Activated T-cell treated with anti-CD3 and anti-CD28 coated beads, Interleukin-2, amount 50 U/mL, for 72 hours (primary cell): ENCODE results near the gene BPIFB4. TPM values are rescaled to one million over a fixed set of nuclear protein-coding genes. Genes with fewer than 3 reads are reported as not detected.

ENCODE experiments used
- ATAC-seq, 2 donors: fragments of 150-1000 bp; cut with Tn5 transposase; replicated peaks in 1 of 2; 2 replicates each; pipeline ENCODE4 v1.10.0; 2021; ENCODE audit warnings: moderate library complexity in 2 of 2, mild to moderate bottlenecking in 1 of 2
- DNase-seq, 2 donors: peaks; one replicate each; pipeline ENCODE4 v3.0.0; 2021 to 2022; ENCODE audit warnings: mixed read lengths in 1 of 2
- H3K27ac Mint-ChIP-seq: one replicate; pipeline ENCODE4 v1.8.0; 2022; ENCODE audit warnings: mild to moderate bottlenecking, moderate library complexity, mixed read lengths
- H3K27me3 Mint-ChIP-seq: one replicate; pipeline ENCODE4 v1.8.0; 2022; ENCODE audit warnings: low read depth, mixed read lengths
- H3K36me3 Mint-ChIP-seq, 2 donors: one replicate each; pipeline ENCODE4 v1.8.0; 2022; ENCODE audit warnings: mixed read lengths in 2 of 2, mild to moderate bottlenecking in 1 of 2; ENCODE audit not compliant: insufficient read depth in 2 of 2
- H3K4me1 Mint-ChIP-seq: one replicate; pipeline ENCODE4 v1.8.0; 2022; ENCODE audit warnings: low read depth, mixed read lengths
- H3K4me3 Mint-ChIP-seq, 2 donors: one replicate each; pipeline ENCODE4 v1.8.0; 2022; ENCODE audit warnings: mild to moderate bottlenecking in 2 of 2, mixed read lengths in 2 of 2, moderate library complexity in 2 of 2
- H3K9me3 Mint-ChIP-seq, 2 donors: one replicate each; pipeline ENCODE4 v1.8.0; 2022; ENCODE audit warnings: mixed read lengths in 2 of 2
- total RNA-seq, 2 donors: library from RNA; stranded (reverse); gene quantifications; one replicate each; pipeline ENCODE4 v1.2.3, GENCODE V29; 2022

Gene BPIFB4
- total RNA-seq, 2 donors from 2014 or later = not detected

- H3K4me3 Mint-ChIP-seq = no peak overlapping the region
- H3K27me3 Mint-ChIP-seq = no peaks in the 10 kb centered on the region
- no peak overlapping the region for H3K27ac Mint-ChIP-seq
- ATAC-seq = no peak
- peaks cover 5% of the 10 kb centered on the region for H3K4me1 Mint-ChIP-seq
- H3K36me3 Mint-ChIP-seq = no peaks in the 10 kb centered on the region
- no peaks in the 10 kb centered on the region for H3K9me3 Mint-ChIP-seq
- no peak for DNase-seq
These were observed 14.7 kb upstream of the BPIFB4 start for GRCh38 chr20:33064572-33065287.

- DNase-seq = no peak
- H3K9me3 Mint-ChIP-seq = no peaks in the 10 kb centered on the region
- H3K27me3 Mint-ChIP-seq = no peaks in the 10 kb centered on the region
- H3K36me3 Mint-ChIP-seq = no peaks in the 10 kb centered on the region
- ATAC-seq = no peak
- no peak overlapping the region for H3K27ac Mint-ChIP-seq
- peaks cover 5% of the 10 kb centered on the region for H3K4me1 Mint-ChIP-seq
- H3K4me3 Mint-ChIP-seq = no peak overlapping the region
These were observed 13.7 kb upstream of the BPIFB4 start for GRCh38 chr20:33065785-33066184.

- no peaks in the 10 kb centered on the region for H3K9me3 Mint-ChIP-seq
- H3K27ac Mint-ChIP-seq = no peak overlapping the region
- no peak for ATAC-seq
- no peak overlapping the region for H3K4me3 Mint-ChIP-seq
- peaks cover 5% of the 10 kb centered on the region for H3K4me1 Mint-ChIP-seq
- no peaks in the 10 kb centered on the region for H3K36me3 Mint-ChIP-seq
- H3K27me3 Mint-ChIP-seq = no peaks in the 10 kb centered on the region
- DNase-seq = no peak
These were observed 11.6 kb upstream of the BPIFB4 start for GRCh38 chr20:33067806-33068205.

GRCh38 chr20:33068251-33068939 lies 11.0 kb upstream of the BPIFB4 start:
- no peak for DNase-seq
- Mint-ChIP-seq H3K4me3 (no peak overlapping the region), H3K27me3 (no peaks in the 10 kb centered on the region), H3K27ac (no peak overlapping the region), H3K9me3 (no peaks in the 10 kb centered on the region), H3K4me1 (peaks cover 5% of the 10 kb centered on the region), H3K36me3 (no peaks in the 10 kb centered on the region)
- ATAC-seq = no peak

GRCh38 chr20:33069673-33070072 lies 9.8 kb upstream of the BPIFB4 start:
- no peak for DNase-seq
- ATAC-seq = no peak
- Mint-ChIP-seq H3K4me3 (no peak overlapping the region), H3K4me1 (peaks cover 5% of the 10 kb centered on the region), H3K9me3 (no peaks in the 10 kb centered on the region), H3K36me3 (no peaks in the 10 kb centered on the region), H3K27ac (no peak overlapping the region), H3K27me3 (no peaks in the 10 kb centered on the region)

GRCh38 chr20:33070111-33071053 lies 9.1 kb upstream of the BPIFB4 start:
- no peak for ATAC-seq
- peaks cover 5% of the 10 kb centered on the region for H3K4me1 Mint-ChIP-seq
- H3K4me3 Mint-ChIP-seq = no peak overlapping the region
- no peaks in the 10 kb centered on the region for H3K36me3 Mint-ChIP-seq
- H3K27me3 Mint-ChIP-seq = no peaks in the 10 kb centered on the region
- no peak for DNase-seq
- H3K9me3 Mint-ChIP-seq = no peaks in the 10 kb centered on the region
- H3K27ac Mint-ChIP-seq = no peak overlapping the region

GRCh38 chr20:33071198-33071597 lies 8.2 kb upstream of the BPIFB4 start:
- no peaks in the 10 kb centered on the region for H3K36me3 Mint-ChIP-seq
- no peak for DNase-seq

GRCh38 chr20:33072362-33072761 lies 7.1 kb upstream of the BPIFB4 start:
- Mint-ChIP-seq H3K9me3 (no peaks in the 10 kb centered on the region), H3K27me3 (no peaks in the 10 kb centered on the region), H3K36me3 (no peaks in the 10 kb centered on the region), H3K4me3 (no peak overlapping the region), H3K27ac (no peak overlapping the region), H3K4me1 (peaks cover 5% of the 10 kb centered on the region)
- no peak for ATAC-seq
- DNase-seq = no peak

More at GRCh38 chr20:33071198-33071597, 8.2 kb upstream of the BPIFB4 start:
- Mint-ChIP-seq H3K27me3 (no peaks in the 10 kb centered on the region), H3K27ac (no peak overlapping the region), H3K4me3 (no peak overlapping the region), H3K4me1 (peaks cover 5% of the 10 kb centered on the region), H3K9me3 (no peaks in the 10 kb centered on the region)
- no peak for ATAC-seq

GRCh38 chr20:33072813-33073212 lies 6.6 kb upstream of the BPIFB4 start:
- H3K4me1 Mint-ChIP-seq = peaks cover 5% of the 10 kb centered on the region
- no peak overlapping the region for H3K4me3 Mint-ChIP-seq
- no peak for ATAC-seq
- no peak for DNase-seq
- no peaks in the 10 kb centered on the region for H3K9me3 Mint-ChIP-seq
- H3K27ac Mint-ChIP-seq = no peak overlapping the region
- no peaks in the 10 kb centered on the region for H3K36me3 Mint-ChIP-seq
- no peaks in the 10 kb centered on the region for H3K27me3 Mint-ChIP-seq

GRCh38 chr20:33074675-33075074 lies 4.8 kb upstream of the BPIFB4 start:
- Mint-ChIP-seq H3K4me3 (no peak overlapping the region), H3K36me3 (no peaks in the 10 kb centered on the region), H3K27me3 (no peaks in the 10 kb centered on the region), H3K4me1 (no peaks in the 10 kb centered on the region), H3K9me3 (no peaks in the 10 kb centered on the region), H3K27ac (no peak overlapping the region)
- ATAC-seq (no peak), DNase-seq (no peak)

- H3K4me1 Mint-ChIP-seq = no peaks in the 10 kb centered on the region
- H3K27ac Mint-ChIP-seq = no peak overlapping the region
- H3K27me3 Mint-ChIP-seq = no peaks in the 10 kb centered on the region
- no peak overlapping the region for H3K4me3 Mint-ChIP-seq
- ATAC-seq (no peak), DNase-seq (no peak)
- H3K36me3 Mint-ChIP-seq = no peaks in the 10 kb centered on the region
- no peaks in the 10 kb centered on the region for H3K9me3 Mint-ChIP-seq
These were observed 4.2 kb upstream of the BPIFB4 start for GRCh38 chr20:33075281-33075680.

- Mint-ChIP-seq H3K4me3 (no peak overlapping the region), H3K27me3 (no peaks in the 10 kb centered on the region), H3K9me3 (no peaks in the 10 kb centered on the region), H3K27ac (no peak overlapping the region), H3K36me3 (no peaks in the 10 kb centered on the region), H3K4me1 (no peaks in the 10 kb centered on the region)
- peak in 1 of 2 donors; percentile 59 for ATAC-seq
- peak in 1 of 2 donors; percentile 21 for DNase-seq
These were observed 2.6 kb upstream of the BPIFB4 start for GRCh38 chr20:33076662-33077372.
